ENCODE data around the gene LPCAT3.

LPCAT3 gene

DNA sequence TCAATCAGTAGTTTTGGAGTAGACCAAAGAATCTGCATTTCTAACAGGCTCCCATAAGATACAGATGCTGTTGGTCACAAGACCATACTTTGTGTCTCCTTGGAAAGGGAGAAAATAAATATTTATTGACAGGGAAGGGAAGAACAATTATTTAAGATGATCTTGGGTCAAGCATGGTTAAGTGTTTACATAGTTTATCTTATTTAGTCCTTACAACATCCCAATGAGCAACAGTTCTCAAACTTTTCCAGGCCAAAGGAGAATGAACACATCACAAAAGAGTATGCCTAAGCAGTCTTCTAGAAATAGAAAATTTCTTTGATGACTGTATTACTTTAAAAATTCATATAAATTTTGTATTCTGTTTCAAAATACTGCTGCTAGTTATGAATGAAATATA is 8.8 kb downstream of the LPCAT3 start:
- no peak for TF ChIP-seq CTCF (IDR thresholded peaks at IDR 0.05; ENCODE audit: low read depth, low read length, missing control alignments)
- no peak for DNase-seq (ENCODE audit: extremely low read depth, low read depth)

DNA sequence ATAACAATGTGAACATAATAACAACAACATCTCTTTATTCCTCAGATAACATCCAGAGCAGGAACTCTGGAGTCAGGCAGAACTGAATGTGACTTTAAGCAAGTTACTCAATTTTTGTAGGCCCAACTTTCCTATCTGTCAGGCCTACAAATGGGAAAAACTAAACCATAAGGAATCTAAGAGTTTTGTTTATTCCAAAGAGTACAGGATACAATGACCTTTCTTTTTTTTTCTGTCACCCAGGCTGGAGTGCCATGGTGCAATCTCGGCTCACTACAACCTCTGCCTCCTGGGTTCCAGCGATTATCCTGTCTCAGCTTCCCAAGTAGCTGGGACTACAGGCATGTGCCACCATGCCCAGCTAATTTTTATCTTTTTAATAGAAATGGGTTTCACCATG is 9.4 kb downstream of the LPCAT3 start:
- no peak overlapping the region for H3K4me3 ChIP-seq (replicated peaks; ENCODE audit: low read depth, low read length)
- no peak for TF ChIP-seq CTCF (IDR thresholded peaks at IDR 0.05; ENCODE audit: low read depth, low read length, missing control alignments)
- no peak for DNase-seq (ENCODE audit: extremely low read depth, low read depth)

More for the DNA sequence above, 8.8 kb downstream of the LPCAT3 start:
- no peak overlapping the region for H3K4me3 ChIP-seq (replicated peaks; ENCODE audit: low read depth, low read length)

- DNase-seq (ENCODE audit: extremely low read depth, low read depth): no peak
- no peak for TF ChIP-seq CTCF (IDR thresholded peaks at IDR 0.05; ENCODE audit: low read depth, low read length, missing control alignments)
- no peak overlapping the region for H3K4me3 ChIP-seq (replicated peaks; ENCODE audit: low read depth, low read length)
Observed at GRCh38 chr12:7006639-7007038, 11.6 kb downstream of the LPCAT3 start.

- TF ChIP-seq CTCF (IDR thresholded peaks at IDR 0.05; ENCODE audit: low read depth, low read length, missing control alignments): no peak
- H3K4me3 ChIP-seq (replicated peaks; ENCODE audit: low read depth, low read length): no peak overlapping the region
- DNase-seq (ENCODE audit: extremely low read depth, low read depth): no peak
Observed at GRCh38 chr12:7005311-7005710, 13.0 kb downstream of the LPCAT3 start.

- no peak for DNase-seq (ENCODE audit: extremely low read depth, low read depth)
- no peak for TF ChIP-seq CTCF (IDR thresholded peaks at IDR 0.05; ENCODE audit: low read depth, low read length, missing control alignments)
- no peak overlapping the region for H3K4me3 ChIP-seq (replicated peaks; ENCODE audit: low read depth, low read length)
Observed at GRCh38 chr12:7004840-7005239, 13.4 kb downstream of the LPCAT3 start.

DNA sequence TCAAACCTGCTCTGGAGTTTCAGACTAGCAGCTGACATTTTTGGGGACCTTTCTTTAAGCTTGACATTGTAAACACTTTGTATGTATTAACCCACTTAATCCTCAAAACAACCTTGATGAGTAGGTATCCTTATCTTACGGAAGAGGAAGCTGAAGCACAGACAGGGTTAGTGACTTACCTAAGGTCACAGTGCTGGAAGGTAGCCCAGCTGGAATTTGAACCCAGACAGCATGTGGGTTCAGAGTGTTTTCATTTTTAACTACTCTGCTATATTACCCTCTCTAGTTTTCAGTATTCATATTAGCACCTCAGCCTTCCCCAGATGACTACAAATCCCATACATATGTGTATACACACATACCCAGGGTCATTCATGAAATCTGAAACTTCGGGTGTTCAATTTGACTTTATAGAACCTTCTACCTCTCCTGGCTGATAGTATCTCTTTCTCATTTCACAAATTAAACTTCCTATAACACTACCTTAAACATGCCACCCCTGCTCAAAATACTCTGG is 13.9 kb downstream of the LPCAT3 start:
- H3K4me3 ChIP-seq (replicated peaks; ENCODE audit: low read depth, low read length): no peak overlapping the region
- TF ChIP-seq CTCF (IDR thresholded peaks at IDR 0.05; ENCODE audit: low read depth, low read length, missing control alignments): no peak
- no peak for DNase-seq (ENCODE audit: extremely low read depth, low read depth)

DNA sequence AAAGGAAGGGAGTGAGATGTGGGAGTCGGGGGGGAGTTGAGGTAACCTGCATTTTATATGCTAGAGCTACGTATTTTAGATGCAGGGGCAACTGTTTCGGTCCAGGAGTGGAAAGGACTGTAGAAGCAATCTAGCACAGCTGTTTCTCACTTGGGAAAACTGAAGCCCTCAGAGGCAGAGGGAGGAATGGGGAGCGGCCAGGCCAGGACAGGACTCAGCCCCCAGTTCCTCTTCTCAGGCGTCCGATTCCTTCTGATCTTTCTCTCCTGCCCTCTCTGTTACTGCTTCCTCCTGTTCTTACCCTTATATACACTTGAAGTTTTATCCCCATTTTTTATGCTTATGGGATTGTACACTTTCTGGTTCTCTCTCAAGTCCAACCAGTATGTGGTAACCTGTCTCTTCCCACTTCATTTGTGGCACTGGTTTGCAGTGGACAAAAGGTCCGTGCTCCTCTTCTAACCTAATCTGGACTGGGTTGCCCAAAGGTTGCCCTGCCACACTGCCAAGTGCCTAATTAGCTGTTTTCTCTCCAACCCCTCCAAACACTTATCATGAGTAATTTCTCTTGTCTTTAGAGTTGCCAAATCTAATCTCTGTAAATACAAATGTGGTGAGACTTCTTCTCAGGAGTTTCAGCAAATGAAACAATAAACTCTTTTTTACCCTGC is 16.2 kb downstream of the LPCAT3 start:
- H3K4me3 ChIP-seq (replicated peaks; ENCODE audit: low read depth, low read length): no peak overlapping the region
- TF ChIP-seq CTCF (IDR thresholded peaks at IDR 0.05; ENCODE audit: low read depth, low read length, missing control alignments): no peak
- DNase-seq (ENCODE audit: extremely low read depth, low read depth): no peak

Measured in HFF-Myc (cell line).